Measurements from ENCODE around the gene TDRD12.
"Not testable (repeated sequence)": the region's sequence is repeated elsewhere in the genome, so short reads cannot be mapped to it uniquely, and the experiment has no call there.

TDRD12 gene

GRCh38 chr19:32748497-32748896, 28.9 kb downstream of the TDRD12 start:
- DNase-seq (ENCODE audit: low read depth), result no peak

- DNase-seq (ENCODE audit: low read depth), result no peak
These were observed 29.4 kb downstream of the TDRD12 start for GRCh38 chr19:32748948-32749347.

- DNase-seq (ENCODE audit: low read depth), result no peak
These were observed 29.8 kb downstream of the TDRD12 start for GRCh38 chr19:32749361-32749760.

- DNase-seq (ENCODE audit: low read depth), result peak; percentile 12
These were observed 31.0 kb downstream of the TDRD12 start for GRCh38 chr19:32750441-32751055.

- DNase-seq (ENCODE audit: low read depth), result no peak
These were observed 31.5 kb downstream of the TDRD12 start for GRCh38 chr19:32751066-32751465.

- DNase-seq (ENCODE audit: low read depth), result no peak
These were observed 37.6 kb downstream of the TDRD12 start for GRCh38 chr19:32757189-32757588.

GRCh38 chr19:32765365-32765764, 45.8 kb downstream of the TDRD12 start:
- DNase-seq (ENCODE audit: low read depth), result not testable (repeated sequence)

GRCh38 chr19:32767951-32768679, 48.5 kb downstream of the TDRD12 start:
- no peak for DNase-seq (ENCODE audit: low read depth)

GRCh38 chr19:32771596-32771995, 52.0 kb downstream of the TDRD12 start:
- no peak for DNase-seq (ENCODE audit: low read depth)

GRCh38 chr19:32773126-32773525, 53.6 kb downstream of the TDRD12 start:
- no peak for DNase-seq (ENCODE audit: low read depth)

- no peak for DNase-seq (ENCODE audit: low read depth)
These were observed 59.5 kb downstream of the TDRD12 start for GRCh38 chr19:32779082-32779481.

- no peak for DNase-seq (ENCODE audit: low read depth)
These were observed 61.7 kb downstream of the TDRD12 start for GRCh38 chr19:32781280-32781679.

GRCh38 chr19:32782089-32782488, 62.5 kb downstream of the TDRD12 start:
- DNase-seq (ENCODE audit: low read depth), result not testable (repeated sequence)

GRCh38 chr19:32787161-32787813, 67.7 kb downstream of the TDRD12 start:
- not testable (repeated sequence) for DNase-seq (ENCODE audit: low read depth)

- DNase-seq (ENCODE audit: low read depth), result not testable (repeated sequence)
These were observed 68.3 kb downstream of the TDRD12 start for GRCh38 chr19:32787895-32788294.

GRCh38 chr19:32789429-32789828, 69.9 kb downstream of the TDRD12 start:
- no peak for DNase-seq (ENCODE audit: low read depth)

- no peak for DNase-seq (ENCODE audit: low read depth)
These were observed 78.6 kb downstream of the TDRD12 start for GRCh38 chr19:32798201-32798600.

GRCh38 chr19:32800191-32800590, 80.6 kb downstream of the TDRD12 start:
- DNase-seq (ENCODE audit: low read depth), result no peak

GRCh38 chr19:32800754-32801153, 81.2 kb downstream of the TDRD12 start:
- DNase-seq (ENCODE audit: low read depth), result no peak

- no peak for DNase-seq (ENCODE audit: low read depth)
These were observed 83.3 kb downstream of the TDRD12 start for GRCh38 chr19:32802840-32803239.

GRCh38 chr19:32808236-32808635, 88.7 kb downstream of the TDRD12 start:
- no peak for DNase-seq (ENCODE audit: low read depth)

GRCh38 chr19:32809254-32809653, 89.7 kb downstream of the TDRD12 start:
- DNase-seq (ENCODE audit: low read depth), result no peak

- peak; percentile 6 for DNase-seq (ENCODE audit: low read depth)
These were observed 90.2 kb downstream of the TDRD12 start for GRCh38 chr19:32809754-32810153.
